SU-DHL-6 (cell line): Measurements from ENCODE around the gene ACSS1.

Experiments used
- H2AFZ ChIP-seq: fragments of 200-600 bp; sonication (generic); 2 replicates; pipeline ENCODE4 v1.6.1; 2014; ENCODE audit warnings: low read depth, mild to moderate bottlenecking, moderate library complexity, mixed read lengths, antibody characterized with exemption, low read length; ENCODE audit not compliant: severe bottlenecking
- H3F3A ChIP-seq: fragments of 200-600 bp; shearing (Covaris generic); 2 replicates; pipeline ENCODE4 v1.6.0; 2016; ENCODE audit warnings: antibody characterized with exemption, mild to moderate bottlenecking; ENCODE audit not compliant: insufficient read depth
- H3K27ac ChIP-seq: fragments of 200-600 bp; sonication (generic); 2 replicates; pipeline ENCODE4 v1.5.1; 2016; ENCODE audit warnings: low read depth, mild to moderate bottlenecking, low read length, moderate library complexity, mixed read lengths
- H3K27me3 ChIP-seq: fragments of 200-600 bp; sonication (generic), shearing (Covaris generic); 2 replicates; pipeline ENCODE4 v1.6.0; 2014; ENCODE audit warnings: mild to moderate bottlenecking, low read length
- H3K36me3 ChIP-seq: fragments of 200-600 bp; sonication (generic); 2 replicates; pipeline ENCODE4 v1.6.1; 2014; ENCODE audit warnings: mild to moderate bottlenecking, low read length, mixed read lengths
- H3K4me2 ChIP-seq: fragments of 300-600, 200-600 bp; shearing (Covaris generic), sonication (generic); 2 replicates; pipeline ENCODE4 v1.6.0; 2014; ENCODE audit warnings: low read length, low read depth, mild to moderate bottlenecking; ENCODE audit not compliant: poor library complexity, severe bottlenecking
- H3K4me3 ChIP-seq: fragments of 200-600 bp; sonication (generic); 2 replicates; pipeline ENCODE4 v1.5.1; 2014; ENCODE audit warnings: antibody characterized with exemption, low read length, mild to moderate bottlenecking, mixed read lengths; ENCODE audit not compliant: insufficient read depth, poor library complexity, severe bottlenecking
- H3K79me2 ChIP-seq: fragments of 200-600 bp; sonication (generic); 2 replicates; pipeline ENCODE4 v1.6.1; 2014; ENCODE audit warnings: mild to moderate bottlenecking, low read length, moderate library complexity; ENCODE audit not compliant: insufficient read depth
- H3K9ac ChIP-seq: fragments of 200-600 bp; sonication (generic); 2 replicates; pipeline ENCODE4 v1.7.0; 2014; ENCODE audit warnings: mild to moderate bottlenecking, low read length
- H3K9me2 ChIP-seq: fragments of 200-600 bp; sonication (generic); replicated peaks from 2 replicates; pipeline ENCODE4 v1.6.1; 2014; ENCODE audit warnings: low read length; ENCODE audit not compliant: insufficient read depth
- H3K9me3 ChIP-seq: fragments of 200-600 bp; sonication (generic); 2 replicates; pipeline ENCODE4 v1.6.1; 2014; ENCODE audit warnings: low read length, mixed read lengths; ENCODE audit not compliant: insufficient read depth
- H4K20me1 ChIP-seq: fragments of 200-600 bp; sonication (generic); 2 replicates; pipeline ENCODE4 v1.6.1; 2014; ENCODE audit warnings: low read depth, mild to moderate bottlenecking, antibody characterized with exemption, low read length, moderate library complexity, mixed read lengths
- EZH2phosphoT487 ChIP-seq: fragments of 200-600 bp; sonication (generic), shearing (Covaris generic); conservative IDR thresholded peaks from 2 replicates; pipeline ENCODE4 v1.6.1; 2018; ENCODE audit warnings: mild to moderate bottlenecking, antibody characterized with exemption, low read length, moderate library complexity, mixed read lengths
- TF ChIP-seq, protein P1 (sequence below): fragments of 200-600 bp; sonication (generic); IDR thresholded peaks from one replicate; pipeline ENCODE4 v1.5.1; 2017; ENCODE audit warnings: antibody characterized with exemption, mild to moderate bottlenecking, low read length, moderate library complexity; ENCODE audit not compliant: insufficient read depth, poor library complexity, severe bottlenecking

Gene ACSS1

DNA sequence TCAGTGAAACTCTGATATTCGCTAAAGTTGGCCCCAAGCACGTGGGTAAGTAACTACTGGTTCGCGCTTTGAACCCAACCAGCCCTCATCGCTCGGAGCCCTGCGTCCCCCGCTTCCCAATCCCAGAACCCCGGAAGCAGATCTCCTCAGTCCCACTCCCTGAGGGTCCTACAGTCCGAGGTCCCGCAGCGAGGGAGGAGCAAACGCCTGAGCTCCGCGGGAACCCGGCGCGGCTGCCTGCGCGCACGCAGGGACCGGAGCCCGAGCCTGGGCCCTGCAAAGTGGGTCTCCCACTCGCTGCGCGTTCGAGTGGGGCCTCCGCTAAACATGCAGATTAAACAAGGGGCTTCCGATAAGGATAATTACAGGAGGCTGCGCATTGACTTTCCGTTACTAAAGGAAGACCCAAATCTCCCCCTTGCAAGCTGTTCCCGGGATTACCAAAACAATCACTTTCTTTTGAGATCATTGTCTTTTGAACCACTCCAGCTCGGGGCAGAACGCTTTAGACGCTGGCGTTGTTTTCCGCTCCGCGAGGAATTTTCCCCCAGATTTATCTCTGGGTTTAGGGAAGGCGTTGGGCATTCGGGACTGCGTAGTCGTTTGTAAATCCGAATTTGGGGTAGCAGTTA lies 25.3 kb upstream of the ACSS1 start:
- Histone ChIP-seq H3K4me3 (no peak overlapping the region), H3K9me3 (no peaks in the 10 kb centered on the region), H2AFZ (no peak overlapping the region), H3K9me2 (no peaks in the 10 kb centered on the region), H3K36me3 (no peaks in the 10 kb centered on the region), H3F3A (no peaks in the 10 kb centered on the region), H3K27me3 (no peaks in the 10 kb centered on the region), H3K4me2 (no peak overlapping the region), H3K79me2 (no peaks in the 10 kb centered on the region), H3K27ac (no peak overlapping the region), H4K20me1 (no peaks in the 10 kb centered on the region), H3K9ac (no peak overlapping the region)
- TF ChIP-seq, protein P1, sequence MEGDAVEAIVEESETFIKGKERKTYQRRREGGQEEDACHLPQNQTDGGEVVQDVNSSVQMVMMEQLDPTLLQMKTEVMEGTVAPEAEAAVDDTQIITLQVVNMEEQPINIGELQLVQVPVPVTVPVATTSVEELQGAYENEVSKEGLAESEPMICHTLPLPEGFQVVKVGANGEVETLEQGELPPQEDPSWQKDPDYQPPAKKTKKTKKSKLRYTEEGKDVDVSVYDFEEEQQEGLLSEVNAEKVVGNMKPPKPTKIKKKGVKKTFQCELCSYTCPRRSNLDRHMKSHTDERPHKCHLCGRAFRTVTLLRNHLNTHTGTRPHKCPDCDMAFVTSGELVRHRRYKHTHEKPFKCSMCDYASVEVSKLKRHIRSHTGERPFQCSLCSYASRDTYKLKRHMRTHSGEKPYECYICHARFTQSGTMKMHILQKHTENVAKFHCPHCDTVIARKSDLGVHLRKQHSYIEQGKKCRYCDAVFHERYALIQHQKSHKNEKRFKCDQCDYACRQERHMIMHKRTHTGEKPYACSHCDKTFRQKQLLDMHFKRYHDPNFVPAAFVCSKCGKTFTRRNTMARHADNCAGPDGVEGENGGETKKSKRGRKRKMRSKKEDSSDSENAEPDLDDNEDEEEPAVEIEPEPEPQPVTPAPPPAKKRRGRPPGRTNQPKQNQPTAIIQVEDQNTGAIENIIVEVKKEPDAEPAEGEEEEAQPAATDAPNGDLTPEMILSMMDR: no peak
- TF ChIP-seq EZH2phosphoT487: no peak

DNA sequence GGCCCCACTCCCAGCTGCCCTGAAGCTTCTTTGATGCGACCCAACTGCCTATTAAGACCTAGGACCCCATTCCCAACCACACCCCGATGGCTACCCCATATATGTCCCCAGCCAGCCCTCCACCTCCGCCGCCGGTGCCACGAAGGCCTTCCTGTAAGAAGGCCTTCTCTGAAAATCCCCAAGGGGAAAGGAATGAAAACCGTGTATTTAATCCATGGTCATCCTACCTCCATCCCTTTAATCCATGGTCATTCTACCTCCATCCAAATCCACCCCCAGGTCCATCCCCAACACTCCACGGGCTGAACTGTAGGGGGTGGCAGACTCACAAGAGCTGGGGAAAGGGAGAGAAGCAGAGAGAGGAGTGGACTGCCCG lies 24.5 kb upstream of the ACSS1 start:
- H3K9me3 ChIP-seq: no peaks in the 10 kb centered on the region
- no peaks in the 10 kb centered on the region for H3K79me2 ChIP-seq
- H3K27ac ChIP-seq: no peak overlapping the region
- no peaks in the 10 kb centered on the region for H3K36me3 ChIP-seq
- H3K27me3 ChIP-seq: no peaks in the 10 kb centered on the region
- no peaks in the 10 kb centered on the region for H3F3A ChIP-seq
- H3K9ac ChIP-seq: no peak overlapping the region
- H3K4me2 ChIP-seq: no peak overlapping the region
- H3K9me2 ChIP-seq: no peaks in the 10 kb centered on the region
- no peak overlapping the region for H3K4me3 ChIP-seq
- H4K20me1 ChIP-seq: no peaks in the 10 kb centered on the region
- no peak overlapping the region for H2AFZ ChIP-seq
- TF ChIP-seq, protein P1: no peak
- no peak for TF ChIP-seq EZH2phosphoT487

DNA sequence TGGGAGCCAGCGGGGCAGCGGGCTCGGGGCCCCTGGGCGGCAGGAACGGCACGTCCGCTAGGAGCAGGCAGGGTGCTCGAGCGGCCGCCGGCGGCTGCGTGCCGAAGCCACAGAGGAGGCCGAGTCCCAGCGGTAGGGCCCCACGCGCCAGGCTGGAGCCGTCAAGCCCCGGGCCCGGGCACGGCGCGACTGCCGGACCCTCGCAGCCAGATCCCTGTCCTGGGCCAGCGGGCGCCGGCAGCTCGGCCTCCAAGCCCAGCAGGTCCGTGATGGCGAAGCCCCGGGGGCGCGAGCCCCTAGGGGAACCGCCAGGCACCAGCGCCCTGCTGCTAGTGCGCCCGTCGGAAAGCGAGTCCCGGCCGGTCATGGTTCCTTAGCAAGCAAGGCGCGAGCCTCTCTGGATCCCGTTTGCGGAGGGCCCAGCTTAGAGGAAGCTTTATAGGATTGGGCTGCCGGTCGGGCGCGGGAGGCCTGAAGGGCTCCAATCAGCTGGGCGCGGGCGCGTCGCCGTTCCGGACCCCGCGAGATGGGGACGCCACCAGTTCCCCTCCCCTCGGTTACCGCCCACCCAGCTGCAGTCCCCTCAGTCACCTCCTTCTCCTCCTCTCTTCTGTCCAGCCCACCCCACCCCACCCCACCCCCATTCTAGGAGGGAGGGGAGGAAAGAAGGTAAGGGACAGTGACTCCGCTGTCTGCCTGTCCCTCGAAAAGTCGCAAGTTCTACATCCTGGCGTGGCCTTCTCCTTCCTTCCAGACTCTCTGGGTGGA lies 24.0 kb upstream of the ACSS1 start, which contains the start of gene VSX1:
TSS of gene VSX1 (minus strand) at position 412 of the 768 bp plus-strand sequence. CDS start at position 367, 45 bp downstream.
- Histone ChIP-seq H3K9ac (no peak within 1 kb of the TSS), H2AFZ (no peak within 1 kb of the TSS), H4K20me1 (no peaks in the 10 kb centered on the region), H3K4me3 (no peak within 1 kb of the TSS), H3K9me3 (no peaks in the 10 kb centered on the region), H3K27ac (no peak within 1 kb of the TSS), H3K4me2 (no peak within 1 kb of the TSS), H3K36me3 (no peaks in the 10 kb centered on the region), H3F3A (no peaks in the 10 kb centered on the region), H3K79me2 (no peaks in the 10 kb centered on the region), H3K27me3 (no peaks in the 10 kb centered on the region), H3K9me2 (no peaks in the 10 kb centered on the region)
- no peak for TF ChIP-seq EZH2phosphoT487
- TF ChIP-seq, protein P1: no peak
